NK-92 (cell line): ENCODE measurements around the gene CTRB1.

Experiments used
- DNase-seq: peaks from one replicate; lab custom pipeline; 2025; ENCODE audit not compliant: unreplicated experiment; lab: John Stamatoyannopoulos, UW

CTRB1 gene

DNA sequence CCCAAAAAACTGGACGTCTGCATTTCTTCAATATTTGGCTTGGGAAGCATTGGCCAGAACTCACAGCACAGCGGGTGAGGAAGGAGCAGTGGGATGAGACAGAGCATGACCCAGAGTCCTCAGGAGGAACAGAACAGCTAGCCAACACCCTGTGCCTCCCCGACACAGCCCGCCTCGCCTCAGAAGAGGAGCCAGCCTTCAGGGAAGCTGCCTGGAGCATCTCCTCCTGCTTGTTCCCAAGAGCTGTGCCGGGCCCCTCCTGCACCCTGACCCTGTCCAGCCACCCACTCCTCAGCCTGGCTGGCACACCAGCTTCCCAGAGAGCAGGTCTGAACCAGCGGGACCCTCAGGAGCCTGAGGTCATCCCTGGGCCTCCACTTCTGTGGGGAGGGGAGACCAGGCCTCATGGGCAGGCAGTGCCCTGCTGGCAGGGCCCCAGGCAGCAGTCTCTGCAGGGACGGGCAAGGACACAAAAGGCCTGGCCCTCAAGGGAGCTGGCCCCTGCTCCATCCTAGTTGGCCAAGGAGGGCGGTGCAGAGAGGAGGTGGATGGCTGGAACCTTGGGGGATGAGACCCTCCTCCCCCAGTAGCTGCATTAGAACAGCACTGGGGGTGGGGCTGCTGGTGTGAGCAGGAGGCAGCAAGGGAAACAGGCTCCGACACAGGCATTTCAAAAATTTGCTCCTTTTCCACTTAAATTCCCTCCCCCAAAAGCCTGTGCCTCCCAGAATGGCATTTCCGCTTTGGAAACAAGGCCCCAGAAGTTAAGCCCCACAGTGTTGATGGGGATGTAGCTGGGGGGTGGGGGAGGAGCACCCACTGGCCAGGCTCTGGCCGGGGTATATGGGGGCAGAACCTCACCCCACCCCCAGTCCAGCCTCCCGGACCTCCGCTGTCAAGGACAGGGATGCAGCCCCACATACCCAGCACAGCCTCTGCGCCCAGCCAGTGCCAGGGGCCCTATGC lies 34.4 kb downstream of the CTRB1 start:
- no peak for DNase-seq

DNA sequence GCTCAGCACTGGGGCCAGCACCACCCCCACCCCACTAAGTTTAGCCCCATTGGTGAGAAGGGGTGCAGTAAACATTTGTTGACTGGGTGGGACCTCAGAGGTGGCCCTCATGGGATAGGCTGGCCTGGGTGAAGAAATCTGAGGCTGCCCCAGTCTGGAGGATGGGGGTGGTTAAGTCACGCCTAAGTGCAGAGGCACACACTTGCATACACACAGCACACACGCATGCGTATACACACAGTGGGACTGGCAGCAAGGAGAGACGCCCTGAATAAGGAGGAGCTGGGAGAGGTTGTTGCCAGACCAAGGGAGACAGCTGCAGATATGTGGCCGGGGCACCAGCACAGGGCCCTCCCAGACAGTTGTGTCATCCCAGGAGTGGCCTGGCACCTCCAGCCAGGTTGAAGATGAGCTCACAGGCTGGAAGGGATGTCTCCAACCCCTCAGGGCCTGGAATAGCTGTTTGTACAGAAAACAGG lies 35.6 kb downstream of the CTRB1 start:
- DNase-seq, result no peak

DNA sequence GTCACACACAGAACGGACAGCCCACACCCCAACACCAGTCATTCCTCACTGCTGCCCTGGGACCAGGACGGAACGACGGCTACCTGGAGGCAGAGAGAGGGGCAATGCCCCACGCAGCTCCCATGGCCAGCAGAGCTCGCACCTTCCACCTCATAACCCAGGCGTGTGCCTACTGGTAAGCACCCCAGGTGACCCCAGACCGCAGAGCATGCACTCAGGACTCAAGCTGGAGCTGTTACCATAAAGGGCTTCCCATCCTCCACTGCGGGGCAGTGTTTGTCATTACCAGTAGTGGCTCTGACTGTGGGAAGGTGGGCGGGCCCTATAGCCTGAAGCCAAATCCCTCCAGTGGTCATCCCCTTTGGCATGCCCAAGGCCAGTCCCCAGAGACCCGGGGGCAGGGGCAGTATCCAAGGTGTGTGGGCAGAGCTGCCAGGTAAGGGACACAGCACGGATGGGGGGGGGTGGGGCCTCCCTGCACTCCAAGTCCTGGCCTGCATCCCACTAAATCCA lies 37.3 kb downstream of the CTRB1 start:
- DNase-seq, result no peak

DNA sequence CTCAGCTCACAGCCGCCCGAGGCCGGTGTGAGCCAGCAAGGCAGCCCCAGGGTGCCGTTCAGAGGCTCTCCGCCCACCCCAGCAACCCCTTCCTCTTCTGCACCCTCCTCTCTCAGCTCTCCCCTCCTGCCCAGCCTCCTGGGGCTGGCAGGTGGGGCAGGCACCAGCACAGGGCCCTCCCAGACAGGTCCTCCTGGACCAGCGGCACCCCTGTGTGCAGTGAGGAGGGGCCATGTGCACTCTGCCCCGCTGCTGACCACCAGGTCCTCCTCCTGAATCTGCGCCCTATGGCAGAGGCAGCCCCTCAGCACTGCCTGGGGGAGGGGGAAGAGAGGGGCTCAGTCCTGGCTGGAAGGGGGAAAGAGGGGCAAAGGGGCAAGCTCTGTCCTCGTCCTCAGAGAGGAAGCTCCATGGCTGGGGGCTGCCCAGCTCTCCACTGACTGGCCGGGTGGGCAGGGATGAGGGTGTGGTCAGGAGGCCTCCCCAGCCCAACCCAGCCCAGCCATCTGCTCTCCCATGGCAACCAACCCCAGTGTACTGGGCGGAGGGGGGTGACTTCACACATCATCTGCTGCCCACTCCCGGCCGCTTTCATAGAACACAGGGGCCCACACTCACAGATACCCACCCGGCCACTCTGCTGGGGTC lies 38.0 kb downstream of the CTRB1 start:
- DNase-seq, result no peak

DNA sequence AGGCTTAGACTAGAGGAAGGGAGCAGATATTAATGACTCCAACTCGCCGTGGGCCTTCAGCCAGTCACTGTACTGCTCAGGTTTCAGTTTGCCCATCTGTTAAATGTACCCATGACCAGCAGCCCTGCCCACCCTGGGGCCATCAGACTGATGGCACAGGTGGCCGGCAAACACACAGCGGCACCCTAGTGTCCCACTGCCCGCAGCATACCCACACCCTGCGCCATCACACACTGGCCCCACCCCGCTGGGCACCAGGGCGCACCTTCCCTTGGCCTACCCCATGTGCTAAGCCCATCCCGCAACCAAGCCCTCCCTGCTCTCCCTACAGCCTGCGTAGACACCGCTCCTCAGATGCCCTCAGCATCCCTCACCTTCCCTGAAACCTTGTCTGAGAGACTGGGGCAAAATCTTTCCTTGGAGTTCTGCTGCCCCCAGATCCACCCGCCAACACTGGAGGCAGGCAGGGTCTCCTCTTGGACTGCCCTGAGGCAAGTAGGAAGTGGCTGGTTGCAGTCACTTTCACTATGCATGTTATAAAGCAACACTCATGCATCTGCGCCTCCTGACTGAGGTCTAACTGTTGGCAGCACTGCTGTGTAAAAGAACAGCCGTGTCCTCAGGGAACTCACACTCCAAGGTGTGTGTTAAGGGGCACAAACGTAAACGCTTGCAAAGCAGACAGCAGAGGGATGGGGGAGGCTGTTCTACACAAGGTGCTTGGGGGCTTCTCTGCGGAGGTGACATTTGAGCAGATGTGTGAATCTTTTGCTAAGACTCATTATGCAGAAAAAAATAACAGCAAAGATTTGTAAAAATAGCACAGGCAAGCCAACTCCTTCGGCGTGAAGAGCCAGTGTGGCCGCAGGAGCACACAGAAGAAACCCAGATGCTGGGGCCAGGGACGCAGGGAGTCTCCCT lies 39.4 kb downstream of the CTRB1 start:
- DNase-seq, result no peak

DNA sequence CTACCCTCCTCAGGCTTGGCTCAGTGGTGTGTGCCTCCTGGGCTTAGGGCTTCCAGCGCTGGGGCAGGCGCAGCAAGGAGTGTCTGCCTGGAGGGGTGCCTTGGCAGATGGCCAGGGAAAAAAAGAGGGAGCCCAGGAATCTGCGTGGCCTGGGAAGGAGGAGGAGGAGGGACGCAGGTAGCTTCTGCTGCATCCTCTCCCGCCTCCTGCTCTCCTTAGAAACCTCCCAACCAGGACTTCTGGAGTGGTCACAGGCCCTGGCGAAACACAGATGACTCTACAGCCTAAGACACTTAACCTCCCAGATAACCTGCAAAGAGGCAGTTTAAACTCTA lies 40.0 kb downstream of the CTRB1 start:
- no peak for DNase-seq

DNA sequence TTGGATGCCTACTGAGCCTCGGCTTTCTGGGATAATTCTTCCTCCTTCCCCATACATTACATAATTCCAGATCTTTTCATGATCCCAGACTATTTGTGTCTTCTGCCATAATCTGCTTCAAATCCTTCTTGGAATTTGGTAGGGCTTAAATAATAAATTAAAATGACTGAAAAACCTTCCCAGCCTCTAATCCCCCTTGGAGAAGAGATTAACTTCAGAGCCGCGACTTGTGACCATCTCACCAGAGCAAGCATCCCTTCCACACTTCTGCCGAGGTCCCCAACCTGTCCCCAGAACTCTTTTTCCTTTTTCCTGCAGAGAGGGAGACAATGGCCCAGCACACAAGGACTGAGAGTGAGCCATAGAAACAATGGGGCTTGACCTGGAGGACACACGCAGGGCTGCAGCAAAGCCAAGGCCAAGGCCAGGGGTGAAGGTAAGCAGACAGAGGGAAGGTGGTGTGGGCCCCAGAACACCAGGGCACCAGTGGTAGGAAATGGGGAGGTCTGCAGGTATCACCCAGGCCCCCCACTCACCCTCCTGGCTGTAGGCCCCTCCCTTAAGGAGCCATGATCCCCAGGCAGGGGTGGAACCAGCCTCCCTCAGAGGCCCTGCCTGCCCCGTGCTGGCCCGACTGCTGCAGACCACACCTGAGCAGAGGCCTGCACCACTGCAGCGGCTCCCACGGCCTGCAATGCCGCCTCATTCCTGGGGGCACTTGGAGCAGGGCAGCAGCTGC lies 42.2 kb downstream of the CTRB1 start:
- no peak for DNase-seq

DNA sequence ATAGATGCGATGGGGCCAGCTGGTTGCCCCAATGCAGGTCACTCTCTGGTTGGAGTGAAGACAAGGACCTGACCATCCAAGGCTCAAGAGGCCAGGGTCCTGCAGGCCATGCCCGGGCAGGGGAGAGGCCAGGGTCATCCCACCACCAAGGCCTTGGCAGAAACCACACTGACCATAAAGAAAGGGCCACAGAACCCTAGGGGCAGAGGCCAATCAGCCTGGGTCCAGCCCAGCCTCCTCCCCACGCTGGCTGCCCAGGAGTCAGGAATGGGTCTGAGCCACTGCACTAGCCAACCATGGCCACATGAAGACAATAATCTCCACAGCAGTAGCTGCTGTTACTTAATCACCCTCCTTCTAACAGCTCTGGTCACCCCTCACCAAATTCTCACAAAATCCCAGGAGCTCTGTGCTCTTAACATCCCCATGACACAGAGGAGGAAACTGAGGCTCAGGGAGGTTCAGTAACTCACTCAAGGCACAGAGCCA lies 42.8 kb downstream of the CTRB1 start:
- DNase-seq, result no peak

DNA sequence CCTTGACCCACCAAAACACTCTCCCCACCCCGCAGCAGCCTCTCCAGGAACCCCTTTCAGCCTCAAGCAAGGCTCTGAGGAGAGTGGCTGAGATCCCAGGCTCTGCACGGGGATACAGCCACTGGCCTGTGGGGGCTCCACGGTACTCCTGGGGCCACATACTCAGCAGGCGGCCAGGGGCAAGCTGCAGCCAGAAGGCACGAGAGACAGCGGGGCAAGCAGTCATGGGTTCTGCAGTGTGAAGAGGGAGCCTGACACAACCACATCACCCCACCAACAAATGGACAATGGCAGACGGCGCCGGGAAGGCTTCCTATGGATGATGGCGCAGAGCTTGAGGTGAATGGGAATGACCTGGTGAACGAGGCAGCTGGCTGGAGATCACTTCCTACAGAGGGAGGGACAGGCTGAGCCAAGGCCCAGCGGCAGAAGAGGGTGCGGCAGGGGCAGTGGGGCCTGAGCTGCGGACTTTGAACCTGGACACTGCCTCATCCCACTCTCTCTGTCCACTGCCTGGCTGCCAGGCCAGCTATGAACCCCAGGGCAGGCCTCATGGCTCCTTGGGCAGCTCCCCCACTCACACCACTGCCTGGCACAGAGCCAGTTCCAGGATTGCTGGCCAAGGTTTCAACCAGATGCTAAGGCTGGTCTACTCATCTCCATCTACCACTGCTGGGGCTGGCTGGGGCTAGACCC lies 43.5 kb downstream of the CTRB1 start:
- no peak for DNase-seq

DNA sequence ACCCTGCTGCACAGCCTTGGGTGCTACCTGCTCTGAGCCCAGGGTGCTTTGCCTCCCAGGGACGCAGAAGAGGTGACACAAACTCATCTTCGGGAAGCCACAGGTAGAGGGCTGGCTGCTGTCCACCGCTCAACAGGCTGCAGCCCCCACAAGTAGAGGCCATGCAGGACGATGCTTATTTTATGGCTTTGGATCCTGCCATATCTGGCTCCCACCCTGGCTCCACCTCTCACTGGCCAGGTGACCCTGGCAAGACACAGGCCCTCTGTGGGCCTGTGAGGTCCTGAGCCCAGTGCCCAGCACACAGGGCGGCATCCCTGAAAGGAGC lies 44.0 kb downstream of the CTRB1 start:
- DNase-seq, result no peak

DNA sequence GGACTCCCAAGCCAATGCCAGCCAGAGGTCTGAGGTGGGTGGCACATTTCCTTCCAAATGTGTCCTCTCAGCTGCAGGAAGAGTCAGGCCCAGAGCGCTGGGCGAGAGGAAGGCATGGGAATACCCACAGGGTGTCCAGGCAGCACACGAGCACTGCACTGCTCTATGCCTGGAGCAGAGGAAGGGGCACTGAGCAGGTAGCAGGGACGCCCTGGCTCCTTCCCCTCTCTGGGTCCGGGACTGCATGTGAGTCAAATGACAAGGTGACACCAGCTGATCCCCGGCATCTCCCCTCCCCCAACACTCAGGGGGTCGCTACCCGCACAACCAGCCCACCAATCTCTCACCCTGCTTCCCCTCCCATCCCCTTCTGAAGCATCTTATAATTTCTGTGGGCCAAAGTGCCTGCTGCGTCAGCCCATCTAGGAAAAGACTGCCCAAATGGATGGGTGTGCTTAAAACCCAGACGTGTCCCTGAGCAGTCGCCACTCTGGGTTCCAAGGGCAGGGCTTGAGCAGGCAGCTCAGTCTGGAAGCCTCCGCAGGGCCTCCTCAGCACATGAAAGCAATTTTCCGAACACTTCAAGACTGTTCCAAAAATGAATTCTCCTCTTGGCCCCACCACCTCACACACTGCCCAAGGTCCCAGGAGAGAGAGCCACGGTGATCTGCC lies 44.6 kb downstream of the CTRB1 start:
- no peak for DNase-seq

DNA sequence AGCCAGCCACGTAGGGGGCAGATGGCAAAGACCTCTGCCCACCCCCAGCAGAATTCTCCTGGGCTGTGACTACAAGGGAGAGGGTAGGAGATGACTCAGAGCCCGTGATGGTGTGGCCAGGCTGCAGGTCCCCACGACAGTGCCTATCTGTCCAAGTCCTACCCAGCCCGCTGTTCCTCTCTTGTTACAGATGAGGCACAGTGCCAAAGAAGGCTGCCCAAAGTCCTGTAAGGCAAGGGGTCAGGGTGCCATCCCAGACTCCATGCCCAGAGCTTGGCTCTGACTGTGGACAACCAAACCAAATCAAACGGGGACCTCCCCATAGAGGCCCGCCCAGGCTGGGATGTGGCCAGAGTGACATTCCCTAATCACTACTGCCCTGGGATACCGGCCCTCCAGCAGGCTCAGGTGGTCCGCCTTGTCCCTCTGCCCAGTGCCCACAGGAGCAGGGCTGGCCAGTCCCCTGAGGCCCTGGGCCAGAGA lies 45.2 kb downstream of the CTRB1 start:
- DNase-seq, result no peak

DNA sequence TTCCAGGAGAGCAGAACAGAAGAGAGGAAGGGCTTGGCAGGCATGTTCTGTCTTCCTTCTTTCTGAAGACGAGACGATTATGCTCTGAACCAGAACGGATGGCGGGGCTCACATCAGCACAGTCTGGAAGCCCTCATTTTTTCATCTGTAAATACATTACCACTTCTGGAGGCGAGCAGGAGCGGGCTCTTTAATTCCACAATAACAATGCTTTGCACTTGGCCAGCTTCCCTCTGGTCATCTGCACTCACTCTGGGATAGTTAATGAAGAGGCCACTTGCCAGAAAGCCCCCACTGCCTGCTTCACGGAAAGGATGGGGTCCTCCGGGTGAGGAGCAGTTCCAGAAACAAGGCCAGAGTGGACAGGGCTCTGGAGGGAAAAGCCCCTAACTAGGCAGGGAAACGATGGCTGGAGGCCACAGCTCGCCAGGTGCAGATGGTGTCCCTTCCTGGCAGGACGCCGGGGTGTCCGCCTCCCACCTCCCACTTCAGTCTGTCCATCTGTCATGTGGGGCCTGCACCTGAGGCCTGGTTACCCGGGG lies 45.7 kb downstream of the CTRB1 start:
- no peak for DNase-seq

DNA sequence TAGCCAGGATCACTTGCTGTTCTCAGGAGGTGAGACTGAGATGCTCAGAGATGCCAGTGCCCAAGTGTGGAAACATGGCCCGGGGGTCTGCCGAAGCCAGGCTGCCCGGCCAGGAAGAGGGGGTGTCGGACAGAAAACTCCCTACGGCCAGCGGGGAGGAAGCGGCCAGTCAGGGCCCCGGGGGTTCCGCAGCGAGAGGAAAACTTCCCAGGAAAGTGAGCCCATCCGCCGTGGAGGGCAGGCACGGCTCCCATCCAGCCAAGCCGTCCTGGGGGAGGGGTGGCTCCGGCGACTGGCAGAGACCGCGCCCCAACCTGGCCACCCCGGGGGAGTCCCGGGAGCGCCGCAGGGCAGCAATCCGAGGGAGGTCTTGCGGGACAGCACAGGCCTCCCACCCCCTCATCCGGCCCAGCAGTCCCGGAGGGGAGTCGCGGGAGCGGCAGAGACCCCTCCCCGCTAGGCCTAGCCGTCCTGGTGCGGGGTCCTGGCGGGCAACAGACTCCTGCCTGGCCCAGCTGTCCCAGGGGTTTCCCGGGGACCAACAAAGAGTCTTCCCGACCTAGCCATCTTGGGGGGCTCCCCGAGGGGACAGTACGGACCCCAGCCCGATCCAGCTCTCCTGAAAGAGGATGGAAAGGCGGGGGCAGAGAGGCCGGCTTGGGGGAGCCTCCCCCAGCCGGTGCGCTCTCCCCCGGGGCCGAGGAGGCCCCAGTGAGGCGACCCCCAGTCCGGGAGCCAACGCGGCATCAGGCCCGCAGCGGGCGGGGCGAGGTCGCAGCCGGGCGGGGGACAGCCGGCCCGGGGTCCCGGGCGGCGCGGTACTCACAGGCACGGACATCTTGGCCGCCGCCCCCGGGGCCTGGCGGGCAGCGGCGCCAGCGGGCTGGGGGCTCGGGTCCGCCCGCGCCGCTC lies 46.5 kb downstream of the CTRB1 start:
- DNase-seq, result no peak

DNA sequence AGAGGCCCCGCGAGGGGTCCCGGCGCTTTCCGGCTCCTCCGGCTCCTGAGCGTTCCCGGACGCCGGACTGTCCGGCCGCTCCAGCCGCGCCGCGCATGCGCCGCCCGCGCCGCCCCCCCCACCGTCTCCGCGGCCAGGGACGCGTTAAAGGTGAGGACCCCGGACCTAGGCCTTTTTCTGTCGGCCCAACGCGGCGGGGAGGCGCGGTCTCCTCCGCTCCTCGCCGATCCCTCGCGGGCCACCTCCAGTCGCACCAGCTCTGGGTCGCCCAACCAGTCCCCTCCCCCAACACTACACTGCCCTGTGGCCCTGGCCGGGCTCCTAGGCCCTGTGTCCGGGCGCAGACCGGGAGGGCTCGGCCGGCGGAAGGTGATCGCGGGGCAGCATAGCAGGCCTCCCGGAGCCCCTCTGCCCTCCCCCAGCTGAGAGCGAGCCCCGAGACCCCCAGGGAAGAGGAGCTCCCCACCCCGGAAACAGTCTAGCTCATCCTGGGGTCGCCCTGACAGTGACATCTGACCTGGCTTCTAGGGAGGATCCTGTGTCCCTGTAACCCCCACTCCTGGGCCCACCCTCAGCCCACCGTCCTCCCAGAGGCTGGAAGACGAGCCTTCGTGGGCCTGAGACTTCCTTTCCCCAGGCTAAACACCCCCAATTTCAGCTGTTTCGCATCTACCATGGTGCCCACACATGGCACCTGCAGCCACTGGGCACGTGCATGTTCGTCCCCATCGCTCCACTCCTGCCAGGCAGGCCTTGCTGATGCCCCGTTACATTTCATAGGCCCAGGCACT lies 47.3 kb downstream of the CTRB1 start:
- no peak for DNase-seq

DNA sequence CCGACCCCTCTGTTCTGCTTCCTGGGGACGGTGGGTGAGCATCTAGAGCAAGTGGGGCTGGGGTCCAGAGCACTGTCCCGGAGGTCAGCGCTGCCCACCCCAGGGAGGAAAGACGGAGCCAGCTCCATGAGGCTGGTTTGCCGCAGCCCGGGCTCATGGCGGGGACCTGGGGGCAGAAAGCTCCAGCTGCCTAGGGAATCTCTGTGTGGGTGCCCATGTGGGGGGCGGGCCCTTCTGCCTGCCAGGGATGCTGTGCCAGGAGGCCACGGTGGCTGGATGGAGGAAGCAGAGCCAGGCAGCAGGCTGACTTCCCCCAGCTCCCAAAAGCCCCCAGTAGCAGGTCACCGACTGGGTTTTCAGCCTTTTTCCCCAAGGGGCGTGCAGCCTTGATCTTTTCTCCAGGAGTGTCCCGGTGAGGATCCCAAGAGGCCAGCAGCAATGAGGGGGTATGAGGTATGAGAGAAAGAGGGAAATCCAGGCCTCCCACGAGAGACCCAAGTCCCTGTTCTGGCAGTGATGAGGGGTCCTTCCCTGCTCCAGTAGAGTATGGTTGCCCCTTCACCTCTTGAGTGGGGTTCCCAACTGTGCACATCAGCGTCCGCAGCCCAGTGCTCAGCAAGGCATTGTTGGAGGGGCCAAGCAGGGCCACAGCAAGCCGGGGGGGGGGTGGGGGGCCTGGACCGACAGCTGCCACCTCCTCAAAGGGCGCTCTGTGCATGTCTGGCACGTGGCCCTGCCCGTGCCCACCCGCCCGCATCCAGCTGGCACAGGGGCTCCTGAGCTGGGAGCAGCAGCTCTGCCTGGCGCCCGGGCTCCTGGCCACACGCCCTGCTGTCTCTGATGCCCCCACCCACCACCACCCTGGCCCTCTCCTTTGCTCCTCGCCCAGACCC lies 48.2 kb downstream of the CTRB1 start:
- no peak for DNase-seq
